GM23338 (cell line): ENCODE measurements around the gene KCTD10. TPM values are rescaled to one million over a fixed set of nuclear protein-coding genes. Genes with fewer than 3 reads are reported as not detected.

ENCODE experiments used
- ATAC-seq: fragments of 200-7000 bp; cut with Tn5 transposase; 3 replicates; pipeline ENCODE4 v1.9.1; 2020
- DNase-seq: peaks from one replicate; pipeline ENCODE4 v3.0.0-alpha.2; 2015; ENCODE audit warnings: low spot score
- H2AFZ ChIP-seq: fragments of 200-600 bp; sonication (generic); 2 replicates; pipeline ENCODE4 v1.8.0; 2016; ENCODE audit warnings: antibody characterized with exemption, mild to moderate bottlenecking, moderate library complexity
- H3F3A ChIP-seq: fragments of 200-600 bp; sonication (generic); replicated peaks from 2 replicates; pipeline ENCODE4 v1.8.0; 2017; ENCODE audit warnings: antibody characterized with exemption, mixed run types, low read depth
- H3K27ac ChIP-seq: fragments of 200-600 bp; sonication (generic); 2 replicates; pipeline ENCODE4 v1.6.1; 2016; ENCODE audit warnings: low read depth
- H3K27me3 ChIP-seq: fragments of 200-600 bp; sonication (generic); 2 replicates; pipeline ENCODE4 v1.8.0; 2016; ENCODE audit warnings: mild to moderate bottlenecking, mixed run types, moderate library complexity; ENCODE audit not compliant: insufficient read depth
- H3K36me3 ChIP-seq: fragments of 200-600 bp; sonication (generic); 2 replicates; pipeline ENCODE4 v1.8.0; 2016; ENCODE audit warnings: mild to moderate bottlenecking; ENCODE audit not compliant: insufficient read depth
- H3K4me1 ChIP-seq: fragments of 200-600 bp; sonication (generic); 2 replicates; pipeline ENCODE4 v1.8.0; 2016; ENCODE audit warnings: mild to moderate bottlenecking, moderate library complexity; ENCODE audit not compliant: insufficient read depth
- H3K4me2 ChIP-seq: fragments of 200-600 bp; sonication (generic); 2 replicates; pipeline ENCODE4 v1.7.1; 2017; ENCODE audit warnings: mixed run types
- H3K4me3 ChIP-seq: fragments of 200-600 bp; sonication (generic); 2 replicates; pipeline ENCODE4 v1.6.1; 2016; ENCODE audit warnings: mixed run types
- H3K79me2 ChIP-seq: fragments of 200-600 bp; sonication (generic); replicated peaks from 2 replicates; pipeline ENCODE4 v1.8.0; 2017; ENCODE audit warnings: mild to moderate bottlenecking; ENCODE audit not compliant: insufficient read depth
- H3K9me2 ChIP-seq: fragments of 200-600 bp; sonication (generic); 2 replicates; pipeline ENCODE4 v1.8.0; 2017; ENCODE audit not compliant: insufficient read depth
- H4K20me1 ChIP-seq: fragments of 200-600 bp; sonication (generic); replicated peaks from 2 replicates; pipeline ENCODE4 v1.8.0; 2017; ENCODE audit warnings: mild to moderate bottlenecking; ENCODE audit not compliant: insufficient read depth
- H3K27ac Mint-ChIP-seq: 2 replicates; pipeline ENCODE4 v1.8.0; 2020; ENCODE audit warnings: inconsistent platforms, mild to moderate bottlenecking, moderate library complexity, mixed read lengths
- H3K27me3 Mint-ChIP-seq: 3 replicates; pipeline ENCODE4 v1.8.0; 2022; ENCODE audit warnings: low read depth, mild to moderate bottlenecking, moderate library complexity, mixed read lengths, inconsistent platforms; ENCODE audit not compliant: insufficient read depth, poor library complexity
- H3K36me3 Mint-ChIP-seq: 3 replicates; pipeline ENCODE4 v1.8.0; 2021; ENCODE audit warnings: low read depth, mild to moderate bottlenecking, inconsistent platforms, moderate library complexity, mixed read lengths
- H3K4me1 Mint-ChIP-seq: 3 replicates; pipeline ENCODE4 v1.8.0; 2020; ENCODE audit warnings: mild to moderate bottlenecking, inconsistent platforms, mixed read lengths
- H3K4me3 Mint-ChIP-seq: 3 replicates; pipeline ENCODE4 v1.8.0; 2021; ENCODE audit warnings: moderate library complexity, mild to moderate bottlenecking, inconsistent platforms, mixed read lengths
- H3K9me3 Mint-ChIP-seq: 3 replicates; pipeline ENCODE4 v1.8.0; 2020; ENCODE audit warnings: moderate library complexity, mild to moderate bottlenecking, inconsistent platforms, mixed read lengths
- JUNB ChIP-seq: IDR thresholded peaks from one replicate; pipeline ENCODE4 v1.6.1; 2016; ENCODE audit warnings: antibody characterized with exemption; ENCODE audit not compliant: unreplicated experiment
- NANOG ChIP-seq: IDR thresholded peaks from 2 replicates; pipeline ENCODE4 v1.6.1; 2016; ENCODE audit warnings: antibody characterized with exemption, borderline replicate concordance
- POLR2AphosphoS5 ChIP-seq: IDR thresholded peaks from 2 replicates; pipeline ENCODE4 v1.6.1; 2016; ENCODE audit warnings: antibody characterized with exemption, low read depth
- ZNF114 ChIP-seq: fragments of 250-450 bp; sonication (Bioruptor Pico); IDR thresholded peaks from 2 replicates; pipeline ENCODE4 v1.5.0; 2020; ENCODE audit warnings: mild to moderate bottlenecking, moderate library complexity
- polyA plus RNA-seq: library from polyadenylated mRNA; unstranded; fragments of >200 nt; fragmentation: Nextera tagmentation; extraction: Ambion mirVana; gene quantifications from 2 replicates; pipeline ENCODE4 v1.2.1, GENCODE V29; 2016
- total RNA-seq: library from RNA; depleted of rRNA; stranded (reverse); fragments of >200 nt; shearing (Covaris generic); gene quantifications from 2 replicates; pipeline ENCODE4 v1.2.3, GENCODE V29; 2014
- TF ChIP-seq, protein P1 (sequence below): fragments of 250-450 bp; sonication (Bioruptor Pico); IDR thresholded peaks from 2 replicates; pipeline ENCODE4 v1.5.0; 2020; ENCODE audit warnings: mild to moderate bottlenecking, moderate library complexity

KCTD10 gene
- total and polyA plus RNA-seq, 2 experiments from 2014 or later: 15.8 to 45.2 TPM

DNA sequence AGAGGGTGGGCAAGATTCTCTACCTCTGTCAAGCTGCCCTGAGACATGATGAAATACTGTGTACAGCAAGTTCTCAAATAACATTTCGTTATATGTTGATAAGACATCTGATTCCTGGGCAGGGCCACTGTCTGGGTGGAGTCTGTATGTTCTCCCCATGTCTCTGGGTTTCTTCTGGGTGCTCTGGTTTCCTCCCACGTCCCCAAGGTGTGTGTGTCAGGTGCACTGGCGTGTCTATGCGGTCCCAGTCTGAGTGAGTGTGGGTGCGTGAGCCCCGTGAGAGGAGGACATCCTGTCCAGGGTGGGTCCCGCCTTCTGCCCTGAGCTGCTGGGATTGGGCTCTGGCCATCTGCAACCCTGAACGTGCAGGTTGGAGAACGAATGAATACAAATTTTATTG, 29.6 kb downstream of the KCTD10 start (continued):
- TF ChIP-seq, protein P1, sequence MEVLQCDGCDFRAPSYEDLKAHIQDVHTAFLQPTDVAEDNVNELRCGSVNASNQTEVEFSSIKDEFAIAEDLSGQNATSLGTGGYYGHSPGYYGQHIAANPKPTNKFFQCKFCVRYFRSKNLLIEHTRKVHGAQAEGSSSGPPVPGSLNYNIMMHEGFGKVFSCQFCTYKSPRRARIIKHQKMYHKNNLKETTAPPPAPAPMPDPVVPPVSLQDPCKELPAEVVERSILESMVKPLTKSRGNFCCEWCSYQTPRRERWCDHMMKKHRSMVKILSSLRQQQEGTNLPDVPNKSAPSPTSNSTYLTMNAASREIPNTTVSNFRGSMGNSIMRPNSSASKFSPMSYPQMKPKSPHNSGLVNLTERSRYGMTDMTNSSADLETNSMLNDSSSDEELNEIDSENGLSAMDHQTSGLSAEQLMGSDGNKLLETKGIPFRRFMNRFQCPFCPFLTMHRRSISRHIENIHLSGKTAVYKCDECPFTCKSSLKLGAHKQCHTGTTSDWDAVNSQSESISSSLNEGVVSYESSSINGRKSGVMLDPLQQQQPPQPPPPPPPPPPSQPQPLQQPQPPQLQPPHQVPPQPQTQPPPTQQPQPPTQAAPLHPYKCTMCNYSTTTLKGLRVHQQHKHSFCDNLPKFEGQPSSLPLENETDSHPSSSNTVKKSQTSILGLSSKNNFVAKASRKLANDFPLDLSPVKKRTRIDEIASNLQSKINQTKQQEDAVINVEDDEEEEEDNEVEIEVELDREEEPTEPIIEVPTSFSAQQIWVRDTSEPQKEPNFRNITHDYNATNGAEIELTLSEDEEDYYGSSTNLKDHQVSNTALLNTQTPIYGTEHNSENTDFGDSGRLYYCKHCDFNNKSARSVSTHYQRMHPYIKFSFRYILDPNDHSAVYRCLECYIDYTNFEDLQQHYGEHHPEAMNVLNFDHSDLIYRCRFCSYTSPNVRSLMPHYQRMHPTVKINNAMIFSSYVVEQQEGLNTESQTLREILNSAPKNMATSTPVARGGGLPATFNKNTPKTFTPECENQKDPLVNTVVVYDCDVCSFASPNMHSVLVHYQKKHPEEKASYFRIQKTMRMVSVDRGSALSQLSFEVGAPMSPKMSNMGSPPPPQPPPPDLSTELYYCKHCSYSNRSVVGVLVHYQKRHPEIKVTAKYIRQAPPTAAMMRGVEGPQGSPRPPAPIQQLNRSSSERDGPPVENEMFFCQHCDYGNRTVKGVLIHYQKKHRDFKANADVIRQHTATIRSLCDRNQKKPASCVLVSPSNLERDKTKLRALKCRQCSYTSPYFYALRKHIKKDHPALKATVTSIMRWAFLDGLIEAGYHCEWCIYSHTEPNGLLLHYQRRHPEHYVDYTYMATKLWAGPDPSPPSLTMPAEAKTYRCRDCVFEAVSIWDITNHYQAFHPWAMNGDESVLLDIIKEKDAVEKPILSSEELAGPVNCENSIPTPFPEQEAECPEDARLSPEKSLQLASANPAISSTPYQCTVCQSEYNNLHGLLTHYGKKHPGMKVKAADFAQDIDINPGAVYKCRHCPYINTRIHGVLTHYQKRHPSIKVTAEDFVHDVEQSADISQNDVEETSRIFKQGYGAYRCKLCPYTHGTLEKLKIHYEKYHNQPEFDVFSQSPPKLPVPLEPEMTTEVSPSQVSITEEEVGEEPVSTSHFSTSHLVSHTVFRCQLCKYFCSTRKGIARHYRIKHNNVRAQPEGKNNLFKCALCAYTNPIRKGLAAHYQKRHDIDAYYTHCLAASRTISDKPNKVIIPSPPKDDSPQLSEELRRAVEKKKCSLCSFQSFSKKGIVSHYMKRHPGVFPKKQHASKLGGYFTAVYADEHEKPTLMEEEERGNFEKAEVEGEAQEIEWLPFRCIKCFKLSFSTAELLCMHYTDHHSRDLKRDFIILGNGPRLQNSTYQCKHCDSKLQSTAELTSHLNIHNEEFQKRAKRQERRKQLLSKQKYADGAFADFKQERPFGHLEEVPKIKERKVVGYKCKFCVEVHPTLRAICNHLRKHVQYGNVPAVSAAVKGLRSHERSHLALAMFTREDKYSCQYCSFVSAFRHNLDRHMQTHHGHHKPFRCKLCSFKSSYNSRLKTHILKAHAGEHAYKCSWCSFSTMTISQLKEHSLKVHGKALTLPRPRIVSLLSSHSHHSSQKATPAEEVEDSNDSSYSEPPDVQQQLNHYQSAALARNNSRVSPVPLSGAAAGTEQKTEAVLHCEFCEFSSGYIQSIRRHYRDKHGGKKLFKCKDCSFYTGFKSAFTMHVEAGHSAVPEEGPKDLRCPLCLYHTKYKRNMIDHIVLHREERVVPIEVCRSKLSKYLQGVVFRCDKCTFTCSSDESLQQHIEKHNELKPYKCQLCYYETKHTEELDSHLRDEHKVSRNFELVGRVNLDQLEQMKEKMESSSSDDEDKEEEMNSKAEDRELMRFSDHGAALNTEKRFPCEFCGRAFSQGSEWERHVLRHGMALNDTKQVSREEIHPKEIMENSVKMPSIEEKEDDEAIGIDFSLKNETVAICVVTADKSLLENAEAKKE: no peak
- TF ChIP-seq NANOG: no peak

DNA sequence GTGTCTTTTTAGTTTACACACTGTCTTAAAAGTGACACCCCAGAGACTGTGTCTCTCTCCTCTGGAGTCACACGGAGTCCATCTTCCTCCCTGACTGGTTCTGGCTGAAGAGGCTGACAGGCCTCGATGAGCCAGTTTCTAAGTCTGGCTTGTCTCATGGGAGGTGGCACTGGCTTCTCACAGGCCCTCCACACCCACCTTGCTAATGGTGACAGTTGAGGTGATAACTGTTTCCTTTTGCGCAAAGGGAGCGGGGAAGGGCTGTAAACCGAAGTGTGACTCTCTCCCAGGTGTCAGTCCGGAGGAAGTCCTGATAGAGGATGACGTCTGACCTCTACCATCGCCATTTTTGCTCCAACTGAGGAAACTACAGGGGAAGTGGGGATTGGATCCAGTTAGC, 30.2 kb downstream of the KCTD10 start:
- no peak overlapping the region for H3K27ac Mint-ChIP-seq
- Histone ChIP-seq H3K4me2 (no peak overlapping the region), H3K4me3 (no peak overlapping the region), H3K27ac (no peak overlapping the region), H3K27me3 (no peaks in the 10 kb centered on the region), H3K9me2 (no peaks in the 10 kb centered on the region), H3K79me2 (peaks cover 17% of the 10 kb centered on the region; the same call in 1 of the 2 replicates), H3K36me3 (peaks cover 5% of the 10 kb centered on the region; the same call in 1 of the 2 replicates), H4K20me1 (peaks cover 5% of the 10 kb centered on the region), H3F3A (no peaks in the 10 kb centered on the region), H3K4me1 (no peaks in the 10 kb centered on the region), H2AFZ (no peak overlapping the region)
- no peak overlapping the region for H3K4me3 Mint-ChIP-seq
- no peaks in the 10 kb centered on the region for H3K4me1 Mint-ChIP-seq
- no peak for DNase-seq
- H3K36me3 Mint-ChIP-seq: peaks cover 33% of the 10 kb centered on the region
- TF ChIP-seq JUNB (no peak), ZNF114 (CRISPR knock-in tag) (no peak), POLR2AphosphoS5 (no peak)
- TF ChIP-seq, protein P1: no peak
- no peak for ATAC-seq
- peaks cover 1% of the 10 kb centered on the region for H3K27me3 Mint-ChIP-seq
- H3K9me3 Mint-ChIP-seq: no peaks in the 10 kb centered on the region
